Measurements from ENCODE around the gene FGD4. TPM values are rescaled to one million over a fixed set of nuclear protein-coding genes. Genes with fewer than 3 reads are reported as not detected.

Gene FGD4
- 10 to 100 TPM; 50.5 to 57.8 (median 56.3) TPM for total RNA-seq

GRCh38 chr12:32399370-32400113, at the start of gene FGD4:
FGD4 (plus strand) TSS chr12:32399558.
- H3K36me3 ChIP-seq = no peaks in the 10 kb centered on the region
- H3K27ac ChIP-seq = peak within 1 kb of the TSS; percentile 88 to 90
- no peaks in the 10 kb centered on the region for H3K9me3 ChIP-seq
- H3K4me3 ChIP-seq = peak within 1 kb of the TSS; percentile 73 to 78 (median 76)
- no peaks in the 10 kb centered on the region for H3K4me1 ChIP-seq
- H3K27me3 ChIP-seq = no peaks in the 10 kb centered on the region
- intact Hi-C loops (cut with DNase I; ENCODE audit: low total_unique reads) = no loop called here
- TF ChIP-seq POLR2A (IDR thresholded peaks at IDR 0.05) = no peak
- peak; percentile 21 to 62 (median 60) for TF ChIP-seq POLR2AphosphoS5 (IDR thresholded peaks at IDR 0.05)
- TF ChIP-seq CTCF (IDR thresholded peaks at IDR 0.05) = peak in 1 of 3 donors; percentile 23
- peak; percentile 81 to 88 for DNase-seq (ENCODE audit: low spot score in 2 of 2)

GRCh38 chr12:32353540-32353939, 45.8 kb upstream of the FGD4 start:
- TF ChIP-seq POLR2AphosphoS5 (IDR thresholded peaks at IDR 0.05) (no peak), POLR2A (IDR thresholded peaks at IDR 0.05) (no peak), CTCF (IDR thresholded peaks at IDR 0.05) (no peak)
- DNase-seq (ENCODE audit: low spot score in 2 of 2) = no peak
- no peaks in the 10 kb centered on the region for H3K36me3 ChIP-seq
- no peak overlapping the region for H3K27ac ChIP-seq
- H3K27me3 ChIP-seq = no peaks in the 10 kb centered on the region
- H3K4me3 ChIP-seq = no peak overlapping the region
- H3K4me1 ChIP-seq = no peaks in the 10 kb centered on the region
- intact Hi-C loops (cut with DNase I; ENCODE audit: low total_unique reads) = no loop called here
- H3K9me3 ChIP-seq = no peaks in the 10 kb centered on the region

- no peak for DNase-seq (ENCODE audit: low spot score in 2 of 2)
- H3K4me1 ChIP-seq = no peaks in the 10 kb centered on the region
- no peak overlapping the region for H3K4me3 ChIP-seq
- no peaks in the 10 kb centered on the region for H3K27me3 ChIP-seq
- no peaks in the 10 kb centered on the region for H3K9me3 ChIP-seq
- no peak overlapping the region for H3K27ac ChIP-seq
- no peak for TF ChIP-seq POLR2A (IDR thresholded peaks at IDR 0.05)
- no peak for TF ChIP-seq CTCF (IDR thresholded peaks at IDR 0.05)
- no peak for TF ChIP-seq POLR2AphosphoS5 (IDR thresholded peaks at IDR 0.05)
- intact Hi-C loops (cut with DNase I; ENCODE audit: low total_unique reads) = no loop called here
- no peaks in the 10 kb centered on the region for H3K36me3 ChIP-seq
These were observed 41.6 kb upstream of the FGD4 start for GRCh38 chr12:32357601-32358249.

GRCh38 chr12:32360956-32361355, 38.4 kb upstream of the FGD4 start:
- Histone ChIP-seq H3K27me3 (no peaks in the 10 kb centered on the region), H3K9me3 (no peaks in the 10 kb centered on the region), H3K27ac (no peak overlapping the region), H3K36me3 (no peaks in the 10 kb centered on the region), H3K4me1 (no peaks in the 10 kb centered on the region), H3K4me3 (no peak overlapping the region)
- intact Hi-C loops (cut with DNase I; ENCODE audit: low total_unique reads) = no loop called here
- TF ChIP-seq POLR2AphosphoS5 (IDR thresholded peaks at IDR 0.05) = no peak
- TF ChIP-seq POLR2A (IDR thresholded peaks at IDR 0.05) = no peak
- no peak for TF ChIP-seq CTCF (IDR thresholded peaks at IDR 0.05)
- DNase-seq (ENCODE audit: low spot score in 2 of 2) = no peak

GRCh38 chr12:32362892-32363291, 36.5 kb upstream of the FGD4 start:
- H3K27me3 ChIP-seq = no peaks in the 10 kb centered on the region
- H3K27ac ChIP-seq = no peak overlapping the region
- no peak overlapping the region for H3K4me3 ChIP-seq
- intact Hi-C loops (cut with DNase I; ENCODE audit: low total_unique reads) = no loop called here
- no peak for TF ChIP-seq CTCF (IDR thresholded peaks at IDR 0.05)
- H3K36me3 ChIP-seq = no peaks in the 10 kb centered on the region
- no peak for DNase-seq (ENCODE audit: low spot score in 2 of 2)
- H3K4me1 ChIP-seq = no peaks in the 10 kb centered on the region
- H3K9me3 ChIP-seq = no peaks in the 10 kb centered on the region
